SK-N-SH (cell line): ENCODE data around the gene MYBPC3.

Experiments
- JUND ChIP-seq: IDR thresholded peaks from 2 replicates; pipeline ENCODE4 v1.4.0; 2012
- POLR2AphosphoS5 ChIP-seq: IDR thresholded peaks from 2 replicates; pipeline ENCODE4 v1.6.1; 2012; ENCODE audit warnings: low read depth, low read length
- TF ChIP-seq, protein P1 (sequence below): fragments of 150-350 bp; IDR thresholded peaks from 2 replicates; pipeline ENCODE4 v1.6.1; 2017; ENCODE audit warnings: antibody characterized with exemption, low read length, low read depth, borderline replicate concordance

DNA sequence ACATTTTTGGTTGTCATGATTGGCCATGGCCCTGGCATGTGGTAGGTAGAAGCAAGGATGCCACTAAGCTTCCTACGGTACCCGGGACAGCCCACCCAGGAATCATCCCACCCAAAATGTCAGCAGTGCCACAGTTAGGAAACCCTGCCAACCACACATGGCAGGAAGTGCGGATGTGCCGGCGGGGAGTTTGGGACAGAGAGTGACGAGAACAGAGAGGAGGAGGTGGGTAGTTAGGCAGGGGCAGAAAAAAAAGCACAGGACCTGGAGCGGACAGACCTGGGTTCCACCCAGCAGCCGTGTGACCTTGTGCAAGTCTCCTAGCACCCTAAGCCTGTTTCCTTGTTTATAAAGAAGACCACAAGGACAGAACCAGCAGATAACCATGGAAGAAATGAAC, 22.5 kb upstream of the MYBPC3 start:
- TF ChIP-seq POLR2AphosphoS5: no peak
- TF ChIP-seq, protein P1, sequence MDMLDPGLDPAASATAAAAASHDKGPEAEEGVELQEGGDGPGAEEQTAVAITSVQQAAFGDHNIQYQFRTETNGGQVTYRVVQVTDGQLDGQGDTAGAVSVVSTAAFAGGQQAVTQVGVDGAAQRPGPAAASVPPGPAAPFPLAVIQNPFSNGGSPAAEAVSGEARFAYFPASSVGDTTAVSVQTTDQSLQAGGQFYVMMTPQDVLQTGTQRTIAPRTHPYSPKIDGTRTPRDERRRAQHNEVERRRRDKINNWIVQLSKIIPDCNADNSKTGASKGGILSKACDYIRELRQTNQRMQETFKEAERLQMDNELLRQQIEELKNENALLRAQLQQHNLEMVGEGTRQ: no peak
- no peak for TF ChIP-seq JUND
